ENCODE data around the gene LRRC45. TPM values are rescaled to one million over a fixed set of nuclear protein-coding genes. Genes with fewer than 3 reads are reported as not detected.
A peak's percentile ranks its signal among the peaks of the same experiment; 100 is the strongest.

Gene LRRC45
- total RNA-seq, 4 donors from 2014 or later: 15.3 to 33.0 (median 18.9) TPM

DNA sequence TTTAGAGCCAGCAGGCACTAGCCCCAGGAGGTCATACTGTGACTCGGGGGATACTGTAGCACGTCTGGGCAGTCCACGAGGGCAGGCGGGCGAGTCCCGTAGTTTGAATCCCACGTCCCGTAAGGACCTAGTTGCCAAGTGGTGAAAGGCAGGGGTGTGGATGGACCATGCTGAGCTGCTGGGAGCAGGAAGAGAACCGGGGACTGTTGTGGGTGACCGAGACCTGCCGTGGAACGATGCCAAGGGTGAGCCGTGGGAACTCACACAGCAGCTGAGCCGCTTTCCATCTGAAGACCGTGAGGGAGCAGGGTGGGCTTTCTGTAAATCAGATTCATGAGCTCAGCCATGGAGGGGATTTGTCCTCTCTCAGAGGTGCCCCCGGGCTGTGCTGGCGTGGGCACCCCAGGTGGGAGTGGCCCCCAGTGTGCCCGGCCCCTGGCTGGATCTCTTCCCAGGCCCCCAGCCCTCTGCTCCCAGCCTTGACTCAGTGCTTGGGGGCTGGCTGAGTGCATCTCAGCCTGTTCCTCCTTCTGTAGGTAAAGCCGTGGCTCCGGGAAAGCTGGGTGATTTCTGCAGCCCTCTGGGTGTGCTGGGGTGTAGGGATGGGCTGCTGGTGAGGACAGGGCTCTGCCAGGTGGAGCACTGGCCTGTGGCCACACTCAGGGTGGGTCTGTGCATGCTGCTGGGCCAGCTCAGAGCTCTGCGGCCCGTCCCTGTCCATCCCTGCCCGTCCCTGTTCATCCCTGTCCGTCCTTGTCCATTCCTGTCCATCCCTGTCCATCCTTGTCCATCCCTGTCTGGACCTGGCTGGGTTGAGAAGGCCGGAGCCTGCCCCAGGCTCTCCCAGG, 32.0 kb upstream of the LRRC45 start:
- Histone ChIP-seq H3K4me1 (peaks cover 36 to 48% of the 10 kb centered on the region in 2 donors), H3K4me3 (replicated peaks in 1 of 3) (no peak overlapping the region), H3K9me3 (no peaks in the 10 kb centered on the region), H3K36me3 (peaks cover 0 to 6% of the 10 kb centered on the region in 2 donors), H3K27me3 (no peaks in the 10 kb centered on the region), H3K27ac (no peak overlapping the region)
- intact Hi-C loops (cut with DNase I): no loop called here
- DNase-seq: no peak
- 88 to 90% methylated on average over 22 to 24 of the region's 25 CpGs for WGBS, 2 donors
- TF ChIP-seq, protein P1, sequence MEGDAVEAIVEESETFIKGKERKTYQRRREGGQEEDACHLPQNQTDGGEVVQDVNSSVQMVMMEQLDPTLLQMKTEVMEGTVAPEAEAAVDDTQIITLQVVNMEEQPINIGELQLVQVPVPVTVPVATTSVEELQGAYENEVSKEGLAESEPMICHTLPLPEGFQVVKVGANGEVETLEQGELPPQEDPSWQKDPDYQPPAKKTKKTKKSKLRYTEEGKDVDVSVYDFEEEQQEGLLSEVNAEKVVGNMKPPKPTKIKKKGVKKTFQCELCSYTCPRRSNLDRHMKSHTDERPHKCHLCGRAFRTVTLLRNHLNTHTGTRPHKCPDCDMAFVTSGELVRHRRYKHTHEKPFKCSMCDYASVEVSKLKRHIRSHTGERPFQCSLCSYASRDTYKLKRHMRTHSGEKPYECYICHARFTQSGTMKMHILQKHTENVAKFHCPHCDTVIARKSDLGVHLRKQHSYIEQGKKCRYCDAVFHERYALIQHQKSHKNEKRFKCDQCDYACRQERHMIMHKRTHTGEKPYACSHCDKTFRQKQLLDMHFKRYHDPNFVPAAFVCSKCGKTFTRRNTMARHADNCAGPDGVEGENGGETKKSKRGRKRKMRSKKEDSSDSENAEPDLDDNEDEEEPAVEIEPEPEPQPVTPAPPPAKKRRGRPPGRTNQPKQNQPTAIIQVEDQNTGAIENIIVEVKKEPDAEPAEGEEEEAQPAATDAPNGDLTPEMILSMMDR (IDR thresholded peaks at IDR 0.05): no peak
- no peak for TF ChIP-seq POLR2A (IDR thresholded peaks at IDR 0.05)

DNA sequence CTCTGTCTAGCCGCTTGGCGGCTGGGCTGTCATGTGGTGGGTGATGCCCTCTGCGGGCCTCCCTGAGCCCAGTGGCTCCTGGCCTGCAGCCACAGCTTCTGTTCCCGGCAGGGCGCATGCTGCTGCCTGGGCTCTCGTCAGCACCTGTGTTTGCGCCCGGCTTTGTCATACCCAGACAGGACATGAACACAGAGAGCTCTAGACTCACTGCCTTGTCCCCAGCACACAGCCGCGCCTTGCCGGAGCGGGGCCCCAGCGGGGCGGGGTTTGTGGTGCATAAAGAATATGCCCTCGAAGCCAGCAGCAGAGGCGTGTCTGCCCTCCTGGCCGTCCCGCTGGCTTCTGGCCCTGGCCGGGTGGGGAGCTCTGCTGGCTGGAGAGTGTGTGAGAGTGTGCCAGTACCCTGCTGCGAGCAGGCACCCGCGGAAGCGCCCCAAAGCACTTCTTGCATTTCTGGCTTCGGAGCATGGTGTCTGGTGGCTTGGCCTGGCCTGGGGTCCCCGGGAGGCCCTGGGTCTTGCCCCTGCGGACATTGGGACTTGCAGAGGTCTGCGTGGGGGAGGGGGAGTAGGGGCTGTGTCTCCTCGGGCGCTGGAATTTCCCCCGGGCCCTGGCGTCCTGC, 31.3 kb upstream of the LRRC45 start:
- intact Hi-C loops (cut with DNase I): no loop called here
- peak overlapping the region in 1 of 3 donors; percentile 12 for H3K27ac ChIP-seq

DNA sequence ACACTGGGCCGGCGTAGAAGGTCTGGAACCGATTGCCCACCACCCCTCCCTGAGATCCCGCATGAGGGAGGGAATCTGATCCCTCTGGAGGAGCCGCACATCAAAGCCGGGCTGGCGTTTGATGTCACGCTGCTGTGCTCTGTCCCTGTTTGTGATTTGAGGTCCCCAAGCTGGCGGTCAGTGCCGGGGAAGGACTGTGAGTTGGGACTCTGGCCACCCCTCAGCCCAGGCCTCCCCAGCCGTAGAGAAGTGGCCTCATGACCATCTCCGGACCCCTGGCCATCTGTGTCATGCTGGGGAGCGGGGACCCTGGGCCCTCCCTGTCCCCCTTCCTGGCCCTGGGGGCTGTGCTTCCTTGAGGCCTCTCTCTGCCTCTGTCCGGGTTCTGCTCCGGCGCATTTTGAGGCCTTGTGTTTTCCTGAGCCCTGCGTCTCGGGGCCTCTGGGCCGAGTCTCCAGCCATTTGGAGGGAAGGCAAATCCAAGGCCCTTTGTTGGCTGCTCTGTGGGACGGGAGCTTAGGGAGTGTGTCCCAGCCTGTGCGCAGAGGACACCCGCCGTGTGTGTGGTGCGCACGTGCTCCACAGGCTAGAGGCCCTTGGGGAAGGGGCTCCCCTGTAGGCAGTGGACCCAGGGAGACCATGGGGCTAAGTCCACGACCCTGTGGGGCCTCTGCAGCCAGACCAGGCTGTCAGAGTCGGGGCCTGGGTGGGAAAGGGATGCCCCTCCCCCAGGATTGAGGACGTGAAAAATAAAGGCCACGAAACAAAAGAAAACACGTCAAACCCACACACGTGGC, 30.6 kb upstream of the LRRC45 start:
- Histone ChIP-seq H3K36me3 (peaks cover 0 to under 1% of the 10 kb centered on the region in 2 donors), H3K9me3 (no peaks in the 10 kb centered on the region), H3K27ac (peak overlapping the region in 1 of 3 donors; percentile 12), H3K4me3 (replicated peaks in 1 of 3) (no peak overlapping the region), H3K27me3 (no peaks in the 10 kb centered on the region), H3K4me1 (peaks cover 36 to 48% of the 10 kb centered on the region in 2 donors)
- no peak for DNase-seq
- WGBS, 2 donors: 70 to 73% methylated on average over 21 to 24 of the region's 31 CpGs
- TF ChIP-seq, protein P1 (IDR thresholded peaks at IDR 0.05): no peak
- TF ChIP-seq POLR2A (IDR thresholded peaks at IDR 0.05): no peak
- intact Hi-C loops (cut with DNase I): no loop called here

More for the DNA sequence above, 31.3 kb upstream of the LRRC45 start:
- H3K9me3 ChIP-seq: no peaks in the 10 kb centered on the region
- peaks cover 0 to 5% of the 10 kb centered on the region in 2 donors for H3K36me3 ChIP-seq
- peak; percentile 93 to 94 for DNase-seq
- peaks cover 36 to 48% of the 10 kb centered on the region in 2 donors for H3K4me1 ChIP-seq
- WGBS, 2 donors: 24 to 39% methylated on average over 12 to 16 of the region's 31 CpGs
- H3K27me3 ChIP-seq: no peaks in the 10 kb centered on the region
- TF ChIP-seq POLR2A (IDR thresholded peaks at IDR 0.05): peak in 1 of 2 donors; percentile 33
- TF ChIP-seq, protein P1 (IDR thresholded peaks at IDR 0.05): peak in 1 of 6 experiments; percentile 6
- no peak overlapping the region for H3K4me3 ChIP-seq (replicated peaks in 1 of 3)

DNA sequence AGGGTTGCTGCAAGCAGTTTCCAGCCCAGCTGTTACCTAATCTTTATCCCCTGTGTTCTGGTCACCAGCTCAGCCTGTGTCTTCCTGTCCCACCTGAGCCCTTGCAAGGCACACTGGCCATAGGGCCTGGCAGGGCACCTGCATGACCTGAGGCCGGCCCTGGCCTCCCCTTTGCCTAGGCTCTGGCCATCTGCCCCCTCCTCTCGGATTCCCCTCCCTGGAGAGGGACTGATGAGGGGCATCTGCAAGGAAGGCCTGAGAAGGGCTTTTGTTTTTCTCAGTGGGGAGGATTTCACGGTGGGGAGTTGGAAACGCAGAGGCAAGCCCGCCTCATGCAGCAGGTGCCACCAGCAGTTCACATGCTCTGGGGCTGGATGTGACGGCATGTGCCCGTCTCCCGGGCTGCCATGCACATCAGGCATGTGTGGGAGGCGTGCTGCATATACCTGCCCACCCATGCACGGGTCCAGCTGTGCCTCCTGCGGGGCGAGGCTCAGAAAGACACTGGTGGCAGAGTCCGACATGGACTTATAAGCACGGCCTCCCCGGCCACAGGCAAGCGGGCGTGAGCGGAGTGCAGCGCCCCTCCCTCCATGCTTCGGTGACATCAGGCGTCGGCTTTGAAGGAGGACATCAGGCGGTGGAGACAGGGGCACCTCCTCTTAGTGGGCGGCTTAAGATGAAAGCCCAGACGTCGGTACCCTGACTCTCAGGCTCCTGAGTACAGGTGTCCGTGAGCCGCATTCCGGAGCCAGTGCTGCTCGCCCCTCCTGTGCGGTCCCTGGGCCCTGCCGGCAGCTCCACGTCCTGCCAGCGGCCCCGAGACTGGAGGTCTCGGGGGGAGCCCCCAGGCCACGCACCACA, 29.1 kb upstream of the LRRC45 start:
- no peak for TF ChIP-seq POLR2A (IDR thresholded peaks at IDR 0.05)
- TF ChIP-seq, protein P1 (IDR thresholded peaks at IDR 0.05): no peak
- intact Hi-C loops (cut with DNase I): no loop called here
- Histone ChIP-seq H3K9me3 (no peaks in the 10 kb centered on the region), H3K4me1 (peaks cover 39 to 62% of the 10 kb centered on the region in 2 donors), H3K4me3 (replicated peaks in 1 of 3) (no peak overlapping the region), H3K27me3 (no peaks in the 10 kb centered on the region), H3K27ac (peak overlapping the region in 1 of 3 donors; percentile 7), H3K36me3 (no peaks in the 10 kb centered on the region)
- no peak for DNase-seq
- WGBS, 2 donors: 97% methylated on average over 16 to 25 of the region's 37 CpGs
